ENCODE results near the gene TBC1D30. TPM values are rescaled to one million over a fixed set of nuclear protein-coding genes. Genes with fewer than 3 reads are reported as not detected.

TBC1D30 gene
- total RNA-seq, 1 experiment from 2014 or later = 3.6 TPM

GRCh38 chr12:64918344-64918743 is 93.9 kb downstream of the TBC1D30 start:
- CTCF ChIA-PET = no interaction called here
- TF ChIP-seq ZBTB43 (CRISPR knock-in tag; IDR thresholded peaks at IDR 0.05) (no peak), NR2C2 (CRISPR knock-in tag; IDR thresholded peaks at IDR 0.05) (no peak), HMGA2 (CRISPR knock-in tag; IDR thresholded peaks at IDR 0.05) (no peak), STAT6 (CRISPR knock-in tag; conservative IDR thresholded peaks at IDR 0.05; ENCODE audit: low read depth) (no peak), CREM (CRISPR knock-in tag; IDR thresholded peaks at IDR 0.05) (no peak), GABPB1 (CRISPR knock-in tag; IDR thresholded peaks at IDR 0.05) (no peak), ZNF396 (CRISPR knock-in tag; IDR thresholded peaks at IDR 0.05; ENCODE audit: borderline replicate concordance) (no peak), FOXJ3 (CRISPR knock-in tag; IDR thresholded peaks at IDR 0.05; ENCODE audit: borderline replicate concordance) (no peak), TEAD4 (CRISPR knock-in tag; IDR thresholded peaks at IDR 0.05) (no peak), IRF2 (CRISPR knock-in tag; IDR thresholded peaks at IDR 0.05; ENCODE audit: borderline replicate concordance, low read depth) (no peak)
- Mint-ChIP-seq H3K4me3 (no peak overlapping the region), H3K4me1 (peaks cover 33% of the 10 kb centered on the region), H3K27ac (no peak overlapping the region), H3K27me3 (ENCODE audit: low read depth) (no peaks in the 10 kb centered on the region), H3K9me3 (no peaks in the 10 kb centered on the region), H3K36me3 (no peaks in the 10 kb centered on the region)
- ATAC-seq = no peak
- no peak for DNase-seq (ENCODE audit: low spot score)
- POLR2A ChIA-PET = interaction anchor here (0.6 kb wide), 1 partner anchor 167 kb away, joined by 3 read pairs; no protein-coding TSS in a partner anchor

GRCh38 chr12:64918801-64919200 is 94.4 kb downstream of the TBC1D30 start:
- Mint-ChIP-seq H3K36me3 (no peaks in the 10 kb centered on the region), H3K4me1 (peaks cover 38% of the 10 kb centered on the region), H3K27ac (no peak overlapping the region), H3K9me3 (no peaks in the 10 kb centered on the region), H3K4me3 (no peak overlapping the region), H3K27me3 (ENCODE audit: low read depth) (no peaks in the 10 kb centered on the region)
- CTCF ChIA-PET = no interaction called here
- DNase-seq (ENCODE audit: low spot score) (no peak), ATAC-seq (no peak)
- POLR2A ChIA-PET = interaction anchor here (0.6 kb wide), 1 partner anchor 167 kb away, joined by 3 read pairs; no protein-coding TSS in a partner anchor
- TF ChIP-seq ELF4 (CRISPR knock-in tag; IDR thresholded peaks at IDR 0.05; ENCODE audit: low read depth) (no peak), PREB (CRISPR knock-in tag; IDR thresholded peaks at IDR 0.05; ENCODE audit: borderline replicate concordance) (no peak), ATF3 (CRISPR knock-in tag; conservative IDR thresholded peaks at IDR 0.05) (no peak), CDX4 (CRISPR knock-in tag; IDR thresholded peaks at IDR 0.05; ENCODE audit: borderline replicate concordance) (no peak), TEAD4 (CRISPR knock-in tag; IDR thresholded peaks at IDR 0.05) (no peak), ZNF281 (CRISPR knock-in tag; IDR thresholded peaks at IDR 0.05) (no peak), AR (CRISPR knock-in tag; IDR thresholded peaks at IDR 0.05) (no peak), PRDM15 (CRISPR knock-in tag; IDR thresholded peaks at IDR 0.05) (no peak), CBFB (CRISPR knock-in tag; IDR thresholded peaks at IDR 0.05; ENCODE audit: low read depth) (no peak), EMX1 (CRISPR knock-in tag; IDR thresholded peaks at IDR 0.05) (no peak), TCF7 (CRISPR knock-in tag; IDR thresholded peaks at IDR 0.05; ENCODE audit: low read depth) (no peak)

Data from WTC11 (cell line).